NT2/D1 (cell line): ENCODE measurements around the gene ARHGEF38.
A peak's percentile ranks its signal among the peaks of the same experiment; 100 is the strongest.

Experiments
- DNase-seq: peaks from one replicate; pipeline ENCODE4 v3.0.0-alpha.2; 2011; ENCODE audit warnings: low read depth, low spot score
- H3K27me3 ChIP-seq: 2 replicates; pipeline ENCODE4 v1.6.0; 2011; ENCODE audit warnings: mild to moderate bottlenecking; ENCODE audit not compliant: insufficient read length, insufficient read depth
- H3K36me3 ChIP-seq: 2 replicates; pipeline ENCODE4 v1.6.1; 2011; ENCODE audit warnings: mild to moderate bottlenecking, low read length, mixed read lengths; ENCODE audit not compliant: insufficient read depth, insufficient read length
- H3K4me1 ChIP-seq: 2 replicates; pipeline ENCODE4 v1.5.1; 2011; ENCODE audit not compliant: insufficient read depth, insufficient read length
- H3K4me3 ChIP-seq: 2 replicates; pipeline ENCODE4 v1.5.1; 2011; ENCODE audit warnings: low read depth; ENCODE audit not compliant: insufficient read length
- H3K9ac ChIP-seq: 2 replicates; pipeline ENCODE4 v1.6.0; 2011; ENCODE audit warnings: low read depth; ENCODE audit not compliant: insufficient read length
- H3K9me3 ChIP-seq: 2 replicates; pipeline ENCODE4 v1.5.1; 2011; ENCODE audit warnings: mild to moderate bottlenecking, low read length; ENCODE audit not compliant: insufficient read depth
- SUZ12 ChIP-seq: IDR thresholded peaks from 2 replicates; pipeline ENCODE4 v1.6.1; 2011; ENCODE audit not compliant: insufficient read length, insufficient read depth; ENCODE audit errors: extremely low read depth
- YY1 ChIP-seq: IDR thresholded peaks from 2 replicates; pipeline ENCODE4 v1.6.1; 2011; ENCODE audit not compliant: insufficient read length, insufficient read depth
- ZNF274 ChIP-seq: IDR thresholded peaks from 2 replicates; pipeline ENCODE4 v1.6.1; 2011; ENCODE audit warnings: mild to moderate bottlenecking, low read depth, low read length

Gene ARHGEF38

DNA sequence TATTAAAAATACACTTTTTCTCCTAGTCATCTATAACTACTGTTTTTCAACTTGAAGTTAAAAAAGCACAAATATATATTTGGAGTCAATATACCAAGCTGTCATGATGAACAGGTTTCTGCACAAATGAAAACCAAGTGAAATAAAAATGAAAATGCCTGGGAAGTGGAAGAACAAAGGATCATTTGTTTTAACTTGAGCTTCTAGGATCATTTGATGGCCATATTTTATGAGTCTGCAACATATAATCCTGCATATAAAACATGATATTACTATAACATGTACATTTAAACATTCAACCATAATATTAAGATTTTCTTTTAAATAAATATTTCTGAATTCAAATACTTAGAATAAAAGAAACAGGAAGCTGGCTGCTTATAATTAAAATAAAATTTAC, 8.5 kb upstream of the ARHGEF38 start:
- no peaks in the 10 kb centered on the region for H3K27me3 ChIP-seq
- no peaks in the 10 kb centered on the region for H3K4me1 ChIP-seq
- no peak for TF ChIP-seq YY1
- TF ChIP-seq ZNF274, result no peak
- TF ChIP-seq SUZ12, result no peak
- no peak overlapping the region for H3K4me3 ChIP-seq
- no peak for DNase-seq
- H3K9ac ChIP-seq, result no peak overlapping the region
- H3K9me3 ChIP-seq, result no peaks in the 10 kb centered on the region
- no peaks in the 10 kb centered on the region for H3K36me3 ChIP-seq

DNA sequence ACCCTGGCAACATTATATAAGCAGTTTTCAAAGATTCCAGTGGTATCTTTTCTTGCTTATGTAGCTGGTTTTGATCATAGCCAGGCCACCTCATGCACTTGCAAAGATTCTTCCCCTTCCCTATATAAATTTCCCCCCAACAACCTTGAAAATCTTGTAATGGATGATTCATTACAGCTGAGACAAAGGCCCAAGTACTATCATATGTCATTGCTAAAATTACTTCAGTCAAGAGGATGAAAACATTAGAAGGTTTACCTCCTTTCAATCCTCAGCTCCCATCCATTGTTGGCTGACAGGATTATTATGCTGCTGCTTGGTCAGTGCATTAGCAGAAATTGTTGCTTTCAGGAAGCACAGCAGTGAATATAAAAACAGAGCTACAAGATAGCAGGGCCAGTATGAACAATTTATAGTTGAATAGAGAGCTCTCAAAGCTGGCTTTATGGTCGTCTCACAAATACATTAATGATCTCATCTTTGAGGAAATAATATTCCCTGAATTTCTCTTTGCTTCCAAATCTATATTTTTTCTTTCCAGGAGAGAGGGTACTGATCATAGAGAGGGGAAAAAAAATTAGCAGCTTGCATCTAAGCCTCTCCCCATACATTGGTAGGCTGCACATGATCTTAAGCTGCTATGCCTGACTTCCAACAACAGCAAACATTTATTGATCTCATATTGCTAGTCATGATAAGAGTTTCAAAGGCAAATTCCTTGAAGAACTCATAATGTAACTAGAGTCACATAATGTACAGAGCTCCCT, 7.7 kb upstream of the ARHGEF38 start:
- no peaks in the 10 kb centered on the region for H3K4me1 ChIP-seq
- H3K36me3 ChIP-seq, result no peaks in the 10 kb centered on the region
- TF ChIP-seq ZNF274 (no peak), SUZ12 (no peak), YY1 (no peak)
- no peak overlapping the region for H3K9ac ChIP-seq
- H3K9me3 ChIP-seq, result no peaks in the 10 kb centered on the region
- H3K27me3 ChIP-seq, result peaks cover 4% of the 10 kb centered on the region
- H3K4me3 ChIP-seq, result no peak overlapping the region
- DNase-seq, result no peak

DNA sequence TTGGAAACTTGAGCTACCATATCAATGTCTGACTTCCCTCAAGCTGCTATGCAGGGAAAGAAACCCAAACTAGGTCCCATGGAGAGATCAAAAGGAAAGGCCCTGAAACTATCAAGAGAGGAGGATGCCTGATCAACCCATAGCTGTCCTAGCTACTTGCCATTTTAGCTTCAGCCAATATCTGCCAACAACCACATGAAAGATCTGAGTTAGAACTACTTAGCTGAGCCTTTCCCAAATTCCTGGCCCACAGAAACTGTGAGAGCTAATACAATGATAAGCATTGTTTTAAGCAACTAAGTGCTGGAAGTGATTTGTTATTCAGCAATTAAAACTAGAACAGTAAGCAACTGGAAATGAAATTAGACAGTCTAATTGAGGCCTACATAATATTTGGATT, 6.3 kb upstream of the ARHGEF38 start:
- TF ChIP-seq SUZ12, result no peak
- TF ChIP-seq ZNF274, result no peak
- TF ChIP-seq YY1, result no peak
- peaks cover 15% of the 10 kb centered on the region for H3K27me3 ChIP-seq
- H3K9me3 ChIP-seq, result no peaks in the 10 kb centered on the region
- no peak for DNase-seq
- H3K4me3 ChIP-seq, result no peak overlapping the region
- no peak overlapping the region for H3K9ac ChIP-seq
- H3K36me3 ChIP-seq, result no peaks in the 10 kb centered on the region
- no peaks in the 10 kb centered on the region for H3K4me1 ChIP-seq

DNA sequence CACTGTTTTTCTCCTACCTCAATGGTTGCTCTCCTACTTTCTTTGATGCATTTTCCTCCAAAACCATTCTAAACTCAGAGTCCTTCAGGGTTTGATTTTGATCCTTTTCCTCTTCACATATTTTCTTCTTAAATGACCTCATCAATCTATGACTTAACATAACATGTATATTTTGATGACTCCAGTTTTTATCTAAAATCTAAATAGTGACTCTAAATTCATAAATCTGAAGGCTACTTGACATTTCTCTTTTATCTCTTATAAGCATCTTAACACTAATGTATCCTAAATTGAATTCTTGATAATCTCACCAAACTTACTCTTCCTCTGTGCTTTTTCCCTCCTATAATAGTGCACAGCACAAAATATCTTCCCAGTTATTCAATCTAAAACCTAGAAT, 4.7 kb upstream of the ARHGEF38 start:
- Histone ChIP-seq H3K36me3 (no peaks in the 10 kb centered on the region), H3K9ac (no peak overlapping the region), H3K4me1 (peaks cover 2% of the 10 kb centered on the region), H3K9me3 (no peaks in the 10 kb centered on the region), H3K4me3 (no peak overlapping the region), H3K27me3 (peaks cover 32% of the 10 kb centered on the region)
- TF ChIP-seq SUZ12, result no peak
- TF ChIP-seq YY1, result no peak
- TF ChIP-seq ZNF274, result no peak
- no peak for DNase-seq

DNA sequence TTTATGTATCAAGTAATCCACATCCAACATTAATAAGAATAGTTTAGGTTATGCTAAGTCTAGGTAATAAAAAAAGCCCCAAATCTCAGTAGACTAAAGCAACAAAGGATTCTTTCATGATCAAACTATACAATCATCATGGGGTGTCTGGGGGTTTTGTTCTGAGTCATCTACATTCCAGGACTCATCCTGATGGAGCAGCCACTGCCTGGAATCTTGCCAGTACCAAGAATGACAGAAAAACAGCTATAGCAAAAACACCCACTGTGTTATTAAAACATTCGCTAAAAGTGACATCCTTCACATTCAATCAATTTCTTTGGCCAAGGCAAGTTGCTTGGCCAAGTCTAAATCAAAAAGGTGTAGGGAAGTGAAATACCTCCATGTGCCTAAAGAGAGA, 3.9 kb upstream of the ARHGEF38 start:
- Histone ChIP-seq H3K36me3 (no peaks in the 10 kb centered on the region), H3K4me1 (peaks cover 2% of the 10 kb centered on the region), H3K9ac (no peak overlapping the region), H3K9me3 (no peaks in the 10 kb centered on the region), H3K27me3 (peaks cover 39% of the 10 kb centered on the region), H3K4me3 (no peak overlapping the region)
- no peak for DNase-seq
- no peak for TF ChIP-seq ZNF274
- TF ChIP-seq SUZ12, result no peak
- no peak for TF ChIP-seq YY1

DNA sequence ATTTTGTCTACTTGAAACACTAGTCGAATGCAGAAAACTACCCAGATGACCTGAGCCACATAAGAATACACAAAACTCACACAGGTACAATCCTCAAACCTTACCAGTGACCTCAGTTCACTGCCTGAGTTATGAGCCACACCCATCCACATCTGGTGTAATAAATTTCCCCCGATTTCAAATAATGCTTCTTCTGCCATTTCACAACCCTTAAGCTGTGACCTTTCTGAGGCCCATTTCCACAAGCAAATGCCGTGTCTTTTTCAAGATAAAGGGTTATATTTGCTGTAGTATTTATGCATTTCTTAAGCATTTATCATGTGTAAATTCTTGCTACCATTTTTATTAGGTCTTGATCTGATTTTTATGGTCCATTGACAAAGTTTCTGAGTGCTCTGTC, 1.8 kb upstream of the ARHGEF38 start:
- Histone ChIP-seq H3K27me3 (peaks cover 53% of the 10 kb centered on the region), H3K4me1 (peaks cover 2% of the 10 kb centered on the region), H3K9ac (no peak overlapping the region), H3K4me3 (no peak overlapping the region), H3K9me3 (no peaks in the 10 kb centered on the region), H3K36me3 (no peaks in the 10 kb centered on the region)
- TF ChIP-seq SUZ12, result no peak
- TF ChIP-seq YY1, result no peak
- no peak for TF ChIP-seq ZNF274
- no peak for DNase-seq

DNA sequence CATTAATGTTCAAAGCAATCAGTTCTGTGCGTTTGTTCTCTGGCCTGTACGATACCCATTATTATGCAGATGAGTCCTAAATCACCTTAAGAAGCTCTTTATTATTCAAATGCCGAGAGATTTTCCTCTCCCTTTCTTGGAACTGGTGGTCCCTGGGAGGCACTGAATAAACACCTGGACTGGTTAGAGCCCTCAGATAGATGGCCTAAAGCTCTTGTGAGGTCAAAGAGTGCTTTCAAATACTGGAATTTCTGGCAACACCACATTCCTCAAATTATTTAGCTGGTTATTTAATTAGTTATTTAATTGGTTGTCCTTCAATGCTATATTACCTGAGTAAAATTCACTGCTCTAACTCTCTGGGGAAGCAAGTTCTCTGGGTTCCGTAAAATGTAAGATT, 3.0 kb downstream of the ARHGEF38 start:
- TF ChIP-seq SUZ12 (no peak), ZNF274 (no peak), YY1 (no peak)
- Histone ChIP-seq H3K9me3 (no peaks in the 10 kb centered on the region), H3K4me1 (peaks cover 2% of the 10 kb centered on the region), H3K27me3 (peaks cover 92% of the 10 kb centered on the region), H3K9ac (no peak overlapping the region), H3K4me3 (no peak overlapping the region), H3K36me3 (no peaks in the 10 kb centered on the region)
- peak; percentile 73 for DNase-seq
